ENCODE measurements around the gene ATRN.
A peak's percentile ranks its signal among the peaks of the same experiment; 100 is the strongest.

The ATRN gene

DNA sequence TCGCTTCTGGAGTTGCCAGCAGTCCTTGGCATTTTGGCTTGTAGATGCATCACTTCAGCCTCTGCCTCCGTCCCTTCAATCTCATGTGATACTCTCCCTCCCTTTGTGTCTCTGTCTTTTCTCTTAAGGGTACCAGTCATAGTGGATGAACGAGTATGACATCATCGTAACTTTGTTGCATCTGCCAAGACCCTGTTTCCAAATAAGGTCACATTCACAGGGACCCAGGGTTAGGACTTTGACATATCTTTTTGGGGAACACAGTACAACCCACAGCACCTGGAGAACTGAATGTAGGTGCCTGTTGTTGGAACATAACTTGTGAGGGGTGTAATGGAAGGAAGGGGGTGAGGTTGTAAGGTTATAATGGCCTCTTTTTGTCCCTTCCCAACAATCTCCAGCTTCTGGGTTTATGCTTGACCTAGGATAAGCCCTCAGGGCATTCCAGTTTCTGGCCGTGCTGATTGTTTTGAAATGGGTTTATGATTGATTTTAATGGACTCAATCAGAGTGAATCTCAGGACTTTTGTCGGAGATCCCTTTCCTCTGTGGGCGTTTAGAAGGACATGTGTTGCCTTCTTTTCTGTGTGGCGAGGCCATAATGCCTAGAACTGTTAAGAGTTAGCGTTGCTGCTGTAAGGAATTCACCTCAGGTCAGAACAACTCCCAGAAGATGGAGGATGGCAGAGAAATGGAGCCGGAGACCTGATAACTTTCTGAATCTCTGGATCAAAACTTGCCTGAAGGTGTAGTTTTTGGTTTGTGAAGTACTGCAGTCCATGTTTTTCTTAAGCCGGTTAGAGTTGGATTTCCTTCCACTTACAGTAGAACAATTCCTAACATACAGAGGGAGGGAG lies 9.2 kb downstream of the ATRN start:
- no peak for TF ChIP-seq CTCF (conservative IDR thresholded peaks at IDR 0.05; ENCODE audit: low read depth)
- CTCF ChIA-PET: no interaction called here
- DNase-seq (ENCODE audit: low spot score): no peak

GRCh38 chr20:3483309-3483708 lies 12.5 kb downstream of the ATRN start:
- ChIA-PET CTCF (interaction anchor here (0.7 kb wide), 2 partner anchors 80 to 331 kb away, joined by 3 read pairs; no protein-coding TSS in a partner anchor), POLR2A (ENCODE audit: low non-redundant PET) (no interaction called here)
- no peak for DNase-seq (ENCODE audit: low spot score)
- H3K27ac ChIP-seq: peak overlapping the region; percentile 83
- TF ChIP-seq CTCF (conservative IDR thresholded peaks at IDR 0.05; ENCODE audit: low read depth): no peak

More for the DNA sequence above, 9.2 kb downstream of the ATRN start:
- POLR2A ChIA-PET (ENCODE audit: low non-redundant PET): no interaction called here
- no peak overlapping the region for H3K27ac ChIP-seq

DNA sequence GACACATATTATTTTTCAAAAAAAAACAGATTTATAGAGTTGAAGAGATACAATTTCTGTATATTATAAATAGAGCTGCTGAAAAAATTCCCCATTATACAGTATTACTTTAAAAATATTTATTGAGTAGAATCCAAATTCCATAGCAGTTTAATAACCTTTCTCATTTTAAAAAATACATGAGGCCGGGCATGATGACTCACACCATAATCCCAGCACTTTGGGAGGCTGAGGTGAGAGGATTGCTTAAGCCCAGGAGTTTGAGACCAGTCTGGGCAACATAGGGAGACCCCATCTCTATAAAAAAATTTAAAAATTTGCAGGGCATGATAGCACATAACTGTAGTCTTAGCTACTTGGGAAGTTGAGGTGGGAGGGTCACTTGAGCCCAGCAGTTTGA lies 13.0 kb downstream of the ATRN start:
- peak overlapping the region; percentile 83 for H3K27ac ChIP-seq
- ChIA-PET CTCF (interaction anchor here (0.7 kb wide), 2 partner anchors 80 to 331 kb away, joined by 3 read pairs; no protein-coding TSS in a partner anchor), POLR2A (ENCODE audit: low non-redundant PET) (no interaction called here)
- no peak for TF ChIP-seq CTCF (conservative IDR thresholded peaks at IDR 0.05; ENCODE audit: low read depth)
- DNase-seq (ENCODE audit: low spot score): no peak

GRCh38 chr20:3485913-3486312 lies 15.1 kb downstream of the ATRN start:
- H3K27ac ChIP-seq: no peak overlapping the region
- no peak for TF ChIP-seq CTCF (conservative IDR thresholded peaks at IDR 0.05; ENCODE audit: low read depth)
- CTCF ChIA-PET: no interaction called here
- no peak for DNase-seq (ENCODE audit: low spot score)
- POLR2A ChIA-PET (ENCODE audit: low non-redundant PET): no interaction called here

DNA sequence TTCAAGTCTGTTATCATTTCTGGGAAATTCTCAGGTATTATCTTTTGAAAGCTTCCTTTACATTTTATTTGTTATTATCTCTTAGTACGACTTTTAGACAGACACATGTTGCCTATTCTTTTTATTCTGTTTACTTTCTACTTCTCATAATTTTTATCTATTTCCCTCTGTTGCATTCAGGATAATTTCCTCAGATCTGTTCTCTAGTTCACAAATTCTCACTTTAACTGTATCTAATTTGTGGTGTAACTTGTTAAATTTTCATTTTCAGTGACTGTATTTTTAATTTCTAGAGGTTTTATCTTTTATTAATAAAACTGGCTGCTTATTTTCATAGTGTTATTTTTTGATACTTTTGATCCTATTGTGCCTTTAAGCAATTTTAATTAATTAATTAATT lies 16.0 kb downstream of the ATRN start:
- no peak for DNase-seq (ENCODE audit: low spot score)
- CTCF ChIA-PET: no interaction called here
- no peak overlapping the region for H3K27ac ChIP-seq
- POLR2A ChIA-PET (ENCODE audit: low non-redundant PET): no interaction called here
- TF ChIP-seq CTCF (conservative IDR thresholded peaks at IDR 0.05; ENCODE audit: low read depth): no peak

- CTCF ChIA-PET: interaction anchor here (0.6 kb wide), 1 partner anchor 105 kb away, joined by 3 read pairs; no protein-coding TSS in a partner anchor
- H3K27ac ChIP-seq: no peak overlapping the region
- no peak for DNase-seq (ENCODE audit: low spot score)
- POLR2A ChIA-PET (ENCODE audit: low non-redundant PET): interaction anchor here (0.6 kb wide), 1 partner anchor 63 kb away, joined by 3 read pairs; no protein-coding TSS in a partner anchor
- TF ChIP-seq CTCF (conservative IDR thresholded peaks at IDR 0.05; ENCODE audit: low read depth): no peak
These were observed 21.9 kb downstream of the ATRN start for GRCh38 chr20:3492669-3493068.
